Choroid plexus epithelial cell (primary cell): ENCODE data around the gene TIMM29.
A peak's percentile ranks its signal among the peaks of the same experiment; 100 is the strongest.
"Not testable (repeated sequence)": the region's sequence is repeated elsewhere in the genome, so short reads cannot be mapped to it uniquely, and the experiment has no call there.

Experiments
- DNase-seq: peaks from one replicate; pipeline ENCODE4 v3.0.0-alpha.2; 2010; ENCODE audit warnings: low read depth
- H3K4me3 ChIP-seq: 2 replicates; pipeline ENCODE4 v1.5.1; 2011; ENCODE audit warnings: low read depth, mild to moderate bottlenecking, control low read depth, low read length, moderate library complexity
- TF ChIP-seq, protein P1 (sequence below): conservative IDR thresholded peaks from 2 replicates; pipeline ENCODE4 v1.5.1; 2011; ENCODE audit warnings: low read depth, mild to moderate bottlenecking, control low read depth, inconsistent platforms, low read length, moderate library complexity

The TIMM29 gene

DNA sequence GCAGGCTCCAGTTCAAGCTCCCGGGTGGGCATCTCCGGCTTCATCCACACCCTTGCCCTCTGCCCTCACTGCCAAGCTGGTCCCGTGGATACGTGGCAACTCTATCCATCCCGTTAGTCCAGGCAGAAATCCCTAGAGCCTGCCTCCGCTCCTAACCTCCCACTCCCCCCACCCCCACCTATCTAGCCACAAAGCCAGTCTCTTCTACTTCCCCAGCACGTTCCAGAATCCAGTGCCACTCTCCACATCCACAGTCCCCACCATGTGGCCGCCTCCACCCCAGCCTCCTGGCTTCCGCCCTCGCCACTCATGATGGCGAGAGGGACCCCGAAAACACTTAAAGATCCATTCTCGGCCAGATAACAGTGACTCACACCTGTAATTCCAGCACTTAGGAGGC lies 4.0 kb upstream of the TIMM29 start:
- TF ChIP-seq, protein P1, sequence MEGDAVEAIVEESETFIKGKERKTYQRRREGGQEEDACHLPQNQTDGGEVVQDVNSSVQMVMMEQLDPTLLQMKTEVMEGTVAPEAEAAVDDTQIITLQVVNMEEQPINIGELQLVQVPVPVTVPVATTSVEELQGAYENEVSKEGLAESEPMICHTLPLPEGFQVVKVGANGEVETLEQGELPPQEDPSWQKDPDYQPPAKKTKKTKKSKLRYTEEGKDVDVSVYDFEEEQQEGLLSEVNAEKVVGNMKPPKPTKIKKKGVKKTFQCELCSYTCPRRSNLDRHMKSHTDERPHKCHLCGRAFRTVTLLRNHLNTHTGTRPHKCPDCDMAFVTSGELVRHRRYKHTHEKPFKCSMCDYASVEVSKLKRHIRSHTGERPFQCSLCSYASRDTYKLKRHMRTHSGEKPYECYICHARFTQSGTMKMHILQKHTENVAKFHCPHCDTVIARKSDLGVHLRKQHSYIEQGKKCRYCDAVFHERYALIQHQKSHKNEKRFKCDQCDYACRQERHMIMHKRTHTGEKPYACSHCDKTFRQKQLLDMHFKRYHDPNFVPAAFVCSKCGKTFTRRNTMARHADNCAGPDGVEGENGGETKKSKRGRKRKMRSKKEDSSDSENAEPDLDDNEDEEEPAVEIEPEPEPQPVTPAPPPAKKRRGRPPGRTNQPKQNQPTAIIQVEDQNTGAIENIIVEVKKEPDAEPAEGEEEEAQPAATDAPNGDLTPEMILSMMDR, result no peak
- DNase-seq, result no peak
- H3K4me3 ChIP-seq, result no peak overlapping the region

DNA sequence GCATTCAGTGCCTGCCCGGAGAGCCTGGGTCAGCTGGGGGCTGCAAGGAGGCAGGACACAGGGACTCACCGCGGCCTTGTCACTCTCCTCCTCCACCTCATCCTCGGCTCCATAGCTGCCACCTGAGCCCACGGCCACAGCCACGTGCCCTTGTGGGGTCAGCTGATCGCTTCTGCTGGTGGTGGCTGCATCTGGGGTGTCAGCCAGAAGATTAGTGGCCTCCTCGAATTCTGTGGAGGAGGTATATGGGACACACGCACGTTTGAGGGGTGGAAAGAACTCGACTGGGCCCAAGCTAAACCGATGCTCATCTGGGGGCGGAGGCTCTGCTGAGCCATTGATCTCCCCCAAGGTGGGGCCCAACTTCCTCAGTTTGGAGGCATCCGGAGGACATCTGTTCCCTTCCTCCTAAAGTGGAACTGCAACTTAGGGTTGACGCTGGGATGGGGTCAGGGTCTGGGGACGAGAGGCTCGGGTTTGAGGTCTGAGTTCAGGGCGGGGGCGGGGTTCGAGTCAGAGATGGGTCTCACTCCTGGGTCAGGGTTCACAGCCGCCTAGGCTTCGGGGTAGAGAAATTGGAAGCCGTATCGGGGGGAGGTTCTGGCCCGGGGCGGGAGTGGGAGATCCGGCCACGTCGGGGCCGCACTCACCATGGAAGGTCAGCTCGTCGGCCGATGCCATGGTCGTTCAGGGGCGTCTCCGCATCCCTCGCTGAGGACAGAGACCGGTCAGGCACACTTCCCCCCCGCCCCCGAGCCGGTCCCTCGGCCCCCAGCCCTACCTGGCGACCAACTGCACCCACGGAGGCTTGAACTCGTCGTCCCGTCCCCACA lies 665 bp upstream of the TIMM29 start:
- peak overlapping the region; percentile 91 for H3K4me3 ChIP-seq
- no peak for DNase-seq
- TF ChIP-seq, protein P1, result no peak

DNA sequence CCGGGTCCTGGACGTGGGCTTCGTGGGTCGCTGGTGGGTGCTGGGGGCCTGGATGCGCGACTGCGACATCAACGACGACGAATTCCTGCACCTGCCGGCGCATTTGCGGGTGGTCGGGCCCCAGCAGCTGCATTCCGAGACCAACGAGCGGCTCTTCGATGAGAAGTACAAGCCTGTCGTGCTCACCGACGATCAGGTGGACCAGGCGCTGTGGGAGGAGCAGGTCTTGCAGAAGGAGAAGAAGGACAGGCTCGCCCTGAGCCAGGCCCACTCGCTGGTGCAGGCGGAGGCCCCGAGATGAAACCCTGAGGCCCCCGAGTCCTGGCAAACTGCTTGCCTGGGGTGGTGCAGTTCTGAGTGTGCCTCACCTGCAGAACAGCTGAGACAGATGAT lies 787 bp downstream of the TIMM29 start:
- H3K4me3 ChIP-seq, result peak overlapping the region; percentile 91
- TF ChIP-seq, protein P1, result no peak
- no peak for DNase-seq

DNA sequence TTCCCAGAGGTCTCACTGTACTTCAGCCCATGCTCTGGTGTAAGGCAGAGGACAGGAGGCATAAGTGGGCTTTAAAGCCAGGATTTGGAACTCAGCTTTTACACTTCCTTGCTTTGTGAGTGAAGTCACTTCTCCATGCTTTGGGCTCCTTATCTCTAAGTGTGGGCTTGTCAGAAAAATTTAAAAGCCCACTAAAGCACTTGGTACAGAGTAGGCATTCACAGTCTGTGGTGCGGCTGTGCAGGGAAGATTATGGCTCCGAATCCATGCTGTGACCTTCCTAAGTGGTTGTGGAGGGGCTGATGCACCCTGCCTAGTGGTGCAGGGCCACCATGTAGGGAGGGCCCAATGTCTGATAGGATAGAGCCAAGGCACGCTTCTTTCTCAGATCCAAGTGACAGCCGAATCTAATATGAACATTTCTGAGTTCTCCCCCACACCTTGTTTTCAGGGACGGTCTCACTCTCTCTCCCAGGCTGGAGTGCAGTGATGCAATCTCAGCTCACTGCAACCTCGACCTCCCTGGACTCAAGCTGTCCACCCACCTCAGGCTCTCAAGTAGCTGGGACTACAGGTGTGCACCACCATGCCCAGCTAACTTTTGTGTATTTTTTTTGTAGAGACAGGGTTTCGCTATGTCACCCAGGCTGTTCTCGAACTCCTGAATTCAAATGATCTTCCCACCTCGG lies 6.9 kb downstream of the TIMM29 start:
- TF ChIP-seq, protein P1, result no peak
- no peak overlapping the region for H3K4me3 ChIP-seq

DNA sequence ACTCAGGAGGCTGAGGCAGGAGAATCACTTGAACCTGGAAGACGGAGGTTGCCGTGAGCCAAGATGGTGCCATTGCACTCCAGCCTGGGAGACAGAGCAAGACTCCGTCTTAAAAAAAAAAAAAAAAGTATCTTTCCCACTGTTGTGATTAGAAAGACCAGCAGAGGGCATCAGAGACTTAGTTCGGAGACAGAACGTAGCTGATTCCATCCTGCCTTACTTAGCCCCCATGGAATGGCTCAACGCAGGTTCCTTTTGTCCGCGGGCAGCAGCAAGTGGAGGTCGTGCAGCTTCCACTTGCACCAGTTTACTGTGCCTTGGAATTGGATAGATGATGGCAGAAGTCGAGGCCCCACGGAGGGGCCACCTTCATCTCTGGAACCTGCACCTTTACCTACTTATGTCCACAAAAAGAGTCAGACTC lies 8.1 kb downstream of the TIMM29 start:
- peak overlapping the region; percentile 33 for H3K4me3 ChIP-seq
- DNase-seq, result peak; percentile 91
- TF ChIP-seq, protein P1, result peak; percentile 73

More for the DNA sequence above, 6.9 kb downstream of the TIMM29 start:
- DNase-seq, result no peak

DNA sequence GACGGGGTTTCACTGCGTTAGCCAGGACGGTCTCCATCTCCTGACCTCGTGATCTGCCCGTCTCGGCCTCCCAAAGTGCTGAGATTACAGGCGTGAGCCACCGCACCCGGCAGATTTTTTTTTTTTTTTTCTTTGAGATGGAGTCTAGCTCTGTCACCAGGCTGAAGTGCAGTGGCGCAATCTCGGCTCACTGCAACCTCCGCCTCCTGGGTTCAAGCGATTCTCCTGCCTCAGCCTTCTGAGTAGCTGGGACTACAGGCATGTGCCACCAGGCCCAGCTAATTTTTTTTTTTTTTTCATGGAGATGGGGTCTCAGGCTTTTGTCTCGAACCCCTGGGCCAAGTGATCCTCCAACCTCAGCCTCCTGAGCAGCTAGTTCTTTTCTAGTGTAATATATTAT lies 13.0 kb downstream of the TIMM29 start:
- H3K4me3 ChIP-seq, result not testable (repeated sequence)

DNA sequence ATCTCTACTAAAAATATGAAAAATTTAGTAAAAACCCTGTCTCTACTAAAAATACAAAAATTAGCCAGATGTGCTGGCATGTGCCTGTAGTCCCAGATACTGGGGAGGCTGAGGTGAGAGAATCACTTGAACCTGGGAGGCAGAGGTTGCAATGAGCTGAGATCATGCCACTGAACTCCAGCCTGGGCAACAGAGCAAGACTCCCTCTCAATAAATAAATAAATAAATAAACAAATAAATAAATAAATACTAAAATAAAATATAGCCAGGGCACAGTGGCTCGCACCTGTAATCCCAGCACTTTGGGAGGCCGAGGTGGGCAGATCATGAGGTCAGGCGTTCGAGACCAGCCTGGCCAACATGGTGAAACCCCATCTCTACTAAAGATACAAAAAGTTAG lies 14.8 kb downstream of the TIMM29 start:
- H3K4me3 ChIP-seq, DNase-seq: not testable (repeated sequence)

More for the DNA sequence above, 13.0 kb downstream of the TIMM29 start:
- DNase-seq, result not testable (repeated sequence)

DNA sequence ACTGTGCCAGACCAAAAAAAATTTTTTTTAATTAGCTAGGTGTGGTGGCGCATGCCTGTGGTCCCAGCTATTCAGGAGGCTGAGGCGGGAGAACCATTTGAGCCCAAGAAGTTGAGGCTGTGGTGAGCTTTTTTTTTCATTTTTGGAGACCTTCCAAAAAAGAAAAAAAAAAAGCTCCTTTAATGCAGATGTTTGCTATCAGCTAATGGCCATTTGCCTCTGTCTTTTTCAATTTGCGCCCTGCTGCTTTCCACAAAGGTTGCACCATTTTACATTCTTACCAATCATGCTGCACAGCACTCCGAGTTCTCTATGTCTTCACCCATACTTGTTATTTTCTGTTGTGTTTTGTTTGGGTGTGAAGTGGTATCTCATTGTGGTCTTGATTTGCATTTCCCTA lies 16.7 kb downstream of the TIMM29 start:
- TF ChIP-seq, protein P1, result no peak

More for the DNA sequence above, 16.7 kb downstream of the TIMM29 start:
- no peak for DNase-seq
- no peak overlapping the region for H3K4me3 ChIP-seq
